Stimulated activated CD8-positive, alpha-beta memory T cell treated with anti-CD3 and anti-CD28 coated beads, Interleukin-15, amount 100 ng/mL, for 48 hours (primary cell): ENCODE results near the gene ZFP92.

Experiments used
- DNase-seq, 2 donors: peaks; one replicate each; pipeline ENCODE4 v3.0.0-alpha.2; 2020; ENCODE audit warnings: low read depth in 2 of 2

The ZFP92 gene

GRCh38 chrX:153456161-153456560, 44.9 kb downstream of the ZFP92 start:
- no peak for DNase-seq

- DNase-seq: no peak
Measured at GRCh38 chrX:153456704-153457103, 45.4 kb downstream of the ZFP92 start.

GRCh38 chrX:153457136-153457825, 46.0 kb downstream of the ZFP92 start:
- no peak for DNase-seq

DNA sequence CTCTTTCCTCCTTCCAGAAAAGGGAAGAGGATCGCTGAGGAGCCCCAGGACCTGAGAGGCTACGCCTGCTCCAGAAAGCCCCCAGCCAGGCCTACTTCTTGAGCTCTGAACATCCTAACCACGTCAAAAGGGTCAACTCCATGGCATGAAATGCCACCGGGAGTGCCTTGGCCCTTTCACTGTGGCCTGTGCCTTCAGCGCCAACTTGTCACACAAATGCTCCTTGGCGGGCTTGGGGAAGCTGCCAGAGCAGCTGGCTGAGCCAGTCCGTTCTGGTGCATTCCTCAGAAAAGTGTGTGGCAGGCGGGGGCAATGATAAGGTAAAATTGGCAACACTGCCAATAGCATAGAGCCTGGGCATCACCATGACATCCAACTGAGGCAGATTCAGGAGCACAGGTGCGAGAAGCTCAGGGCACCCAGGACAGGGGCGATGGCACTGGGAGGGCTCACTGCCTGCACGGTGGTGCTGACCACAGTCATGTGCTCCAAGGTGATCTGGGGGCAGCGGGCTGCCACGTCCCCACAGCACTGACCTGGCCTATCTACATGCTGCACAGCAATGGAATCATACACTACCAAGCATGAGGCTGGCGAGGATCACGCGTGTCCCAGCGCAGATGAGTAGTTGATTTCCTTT, 46.7 kb downstream of the ZFP92 start:
- no peak for DNase-seq

DNA sequence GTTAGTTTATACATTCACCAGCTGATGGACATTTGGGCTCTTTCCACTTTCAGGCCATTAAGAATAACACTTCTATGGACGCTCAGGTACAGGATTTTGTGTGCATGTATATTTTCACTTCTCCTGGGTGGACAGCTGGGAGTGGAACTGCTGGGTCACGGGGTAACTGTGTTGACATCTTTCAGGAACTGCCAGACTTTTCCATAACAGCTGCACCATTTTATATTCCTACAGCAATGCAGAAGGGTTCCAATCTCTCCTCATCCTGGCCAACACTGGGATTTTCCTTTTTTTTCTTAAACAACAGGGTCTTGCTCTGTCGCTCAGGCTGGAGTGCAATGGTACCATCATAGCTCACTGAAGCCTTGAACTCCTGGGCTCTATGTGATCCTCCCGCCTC, 47.2 kb downstream of the ZFP92 start:
- DNase-seq: no peak

DNA sequence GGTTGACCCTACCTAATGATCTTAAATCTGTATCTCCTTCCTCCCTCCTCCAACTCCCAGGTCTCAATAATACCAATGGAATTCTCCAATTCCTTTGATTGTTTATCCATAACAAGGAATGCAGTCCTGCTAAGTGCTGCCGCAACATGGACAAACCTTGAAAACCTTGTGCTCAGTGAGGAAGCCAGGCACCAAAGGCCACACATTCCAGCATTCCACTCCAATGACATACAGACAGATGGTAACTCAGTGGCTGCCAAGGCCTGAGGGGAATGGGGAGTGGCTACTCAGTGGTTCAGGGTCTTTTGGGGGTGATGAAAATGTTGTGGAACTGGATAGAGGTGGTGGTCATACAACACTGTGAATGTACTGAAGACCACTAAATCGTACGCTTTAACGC, 48.7 kb downstream of the ZFP92 start:
- no peak for DNase-seq

GRCh38 chrX:153460826-153461225, 49.6 kb downstream of the ZFP92 start:
- DNase-seq: peak in 1 of 2 donors; percentile 17
